Lower lobe of right lung (tissue), 2 donors: ENCODE results near the gene NFIB. TPM values are rescaled to one million over a fixed set of nuclear protein-coding genes. Genes with fewer than 3 reads are reported as not detected.

ENCODE experiments used
- ATAC-seq, 2 donors: fragments of 200-7000 bp; cut with Tn5 transposase; one replicate each; pipeline ENCODE4 v1.9.1; 2020 to 2022; ENCODE audit warnings: mild to moderate bottlenecking in 2 of 2, moderate library complexity in 2 of 2
- DNase-seq: peaks from one replicate; pipeline ENCODE4 v3.0.0-alpha.2; 2020
- H3K27ac ChIP-seq: fragments of 200-600 bp; one replicate; pipeline ENCODE4 v1.8.0; 2022
- H3K27me3 ChIP-seq: fragments of 200-600 bp; one replicate; pipeline ENCODE4 v1.8.0; 2022; ENCODE audit warnings: low read depth
- H3K36me3 ChIP-seq: fragments of 200-600 bp; one replicate; pipeline ENCODE4 v1.8.0; 2022; ENCODE audit warnings: mild to moderate bottlenecking
- H3K4me1 ChIP-seq: fragments of 200-600 bp; one replicate; pipeline ENCODE4 v1.8.0; 2022
- H3K4me3 ChIP-seq: fragments of 200-600 bp; one replicate; pipeline ENCODE4 v1.8.0; 2022; ENCODE audit warnings: mild to moderate bottlenecking
- H3K9me3 ChIP-seq: fragments of 200-600 bp; one replicate; pipeline ENCODE4 v1.8.0; 2022
- CTCF ChIP-seq: fragments of 200-600 bp; IDR thresholded peaks from one replicate; pipeline ENCODE4 v1.8.0; 2022; ENCODE audit warnings: antibody characterized with exemption, mild to moderate bottlenecking
- intact Hi-C: fragments of 100-400 bp; cut with DNase I; formaldehyde crosslinking; loops from one replicate; pipeline ENCODE4 v1.11.0; 2022
- total RNA-seq: library from RNA; stranded (reverse); fragmentation: NEBNext Ultra II Directional; extraction: Animal tissue kit (Norgen Biotek cat#: 25700); gene quantifications from one replicate; pipeline ENCODE4 v1.2.1, GENCODE V29; 2021
- donor health status: DM: no; HTN: yes; CAD: no; lungs with severe emphysema.

NFIB gene
- total RNA-seq, 1 donor from 2014 or later, result 97.7 TPM

GRCh38 chr9:14180960-14181537, 132.9 kb downstream of the NFIB start:
- TF ChIP-seq CTCF, result no peak
- intact Hi-C loops, result no loop called here
- Histone ChIP-seq H3K4me1 (peaks cover 19% of the 10 kb centered on the region), H3K9me3 (no peaks in the 10 kb centered on the region), H3K27ac (peak overlapping the region; percentile 33), H3K36me3 (no peaks in the 10 kb centered on the region), H3K4me3 (peak overlapping the region; percentile 15), H3K27me3 (no peaks in the 10 kb centered on the region)
- ATAC-seq (no peak), DNase-seq (no peak)

DNA sequence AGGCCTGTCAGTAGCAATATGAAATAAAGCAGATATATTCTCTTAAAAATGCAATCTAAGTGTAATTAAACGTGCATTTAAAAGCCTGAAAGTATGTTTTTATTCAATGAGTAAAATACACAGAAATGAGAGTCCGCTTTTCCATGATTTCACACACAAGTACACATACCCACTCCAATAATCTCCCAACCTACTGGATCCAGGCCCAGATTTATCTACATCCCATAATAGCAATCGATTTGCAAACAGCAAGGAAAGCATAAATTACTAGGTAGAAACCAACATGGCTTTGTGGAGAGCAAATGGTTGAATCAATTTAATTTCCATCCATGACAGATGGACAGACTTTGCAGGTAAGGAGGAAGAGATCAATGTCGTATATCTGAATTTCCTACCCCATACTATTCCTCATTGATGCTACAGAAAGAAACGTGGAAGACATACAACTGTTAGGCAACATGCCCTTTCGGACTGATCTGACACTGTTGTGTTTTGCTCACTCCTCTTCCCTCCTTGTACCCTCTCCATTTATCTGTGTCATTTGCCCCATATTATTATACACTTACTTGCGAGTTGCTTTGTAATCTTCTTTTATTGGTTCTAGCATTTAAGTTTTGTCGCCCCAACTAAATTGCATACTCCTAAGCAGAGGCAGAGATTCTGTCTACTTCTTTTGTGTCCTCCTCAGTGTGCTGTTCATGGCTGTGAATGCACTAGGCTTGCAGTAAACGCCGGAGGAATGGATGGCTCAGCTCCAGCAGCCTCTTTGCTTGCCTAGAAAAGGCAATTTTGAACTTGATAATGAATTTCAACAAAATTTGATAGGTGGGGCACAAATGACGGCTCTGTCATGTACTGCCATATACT, 133.6 kb downstream of the NFIB start:
- Histone ChIP-seq H3K9me3 (no peaks in the 10 kb centered on the region), H3K4me1 (peaks cover 19% of the 10 kb centered on the region), H3K27me3 (no peaks in the 10 kb centered on the region), H3K27ac (peak overlapping the region; percentile 33), H3K36me3 (no peaks in the 10 kb centered on the region), H3K4me3 (peak overlapping the region; percentile 15)
- TF ChIP-seq CTCF, result no peak
- ATAC-seq (no peak), DNase-seq (no peak)
- intact Hi-C loops, result no loop called here

- H3K9me3 ChIP-seq, result no peaks in the 10 kb centered on the region
- intact Hi-C loops, result no loop called here
- ATAC-seq (peak in 1 of 2 donors; percentile 47), DNase-seq (no peak)
- peaks cover 19% of the 10 kb centered on the region for H3K4me1 ChIP-seq
- H3K27me3 ChIP-seq, result no peaks in the 10 kb centered on the region
- no peak overlapping the region for H3K4me3 ChIP-seq
- TF ChIP-seq CTCF, result no peak
- no peak overlapping the region for H3K27ac ChIP-seq
- no peaks in the 10 kb centered on the region for H3K36me3 ChIP-seq
Measured at GRCh38 chr9:14179449-14179848, 134.5 kb downstream of the NFIB start.

GRCh38 chr9:14175778-14176177, 138.2 kb downstream of the NFIB start:
- no peak for ATAC-seq
- H3K27ac ChIP-seq, result no peak overlapping the region
- TF ChIP-seq CTCF, result no peak

DNA sequence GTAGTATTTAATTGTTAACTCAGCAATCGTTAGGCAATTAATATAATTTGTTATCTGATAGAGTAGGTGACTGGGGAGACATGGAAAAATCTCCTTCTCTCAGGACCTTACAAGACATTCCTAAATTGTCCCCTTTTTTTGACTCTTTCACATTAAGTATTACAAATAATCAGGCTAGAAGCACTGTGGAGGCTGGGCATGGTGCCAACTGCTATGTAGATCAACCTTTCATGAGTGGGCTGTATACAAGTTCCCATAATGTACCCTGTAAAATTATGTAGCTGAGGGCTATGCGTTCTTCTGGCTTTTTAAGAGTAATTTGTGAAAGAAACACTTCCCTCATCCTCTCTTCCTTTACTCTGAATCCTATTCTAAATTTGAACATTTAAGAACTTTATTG, 140.2 kb downstream of the NFIB start:
- no peak for DNase-seq

More at GRCh38 chr9:14175778-14176177, 138.2 kb downstream of the NFIB start:
- H3K27me3 ChIP-seq, result no peaks in the 10 kb centered on the region
- intact Hi-C loops, result no loop called here
- H3K9me3 ChIP-seq, result no peaks in the 10 kb centered on the region
- H3K4me1 ChIP-seq, result peaks cover 12% of the 10 kb centered on the region
- H3K4me3 ChIP-seq, result no peak overlapping the region
- DNase-seq, result no peak
- no peaks in the 10 kb centered on the region for H3K36me3 ChIP-seq

More for the DNA sequence above, 140.2 kb downstream of the NFIB start:
- H3K27me3 ChIP-seq, result no peaks in the 10 kb centered on the region
- TF ChIP-seq CTCF, result no peak
- no peak for ATAC-seq
- H3K4me1 ChIP-seq, result no peaks in the 10 kb centered on the region
- no peaks in the 10 kb centered on the region for H3K9me3 ChIP-seq
- intact Hi-C loops, result no loop called here
- H3K4me3 ChIP-seq, result no peak overlapping the region
- H3K27ac ChIP-seq, result no peak overlapping the region
- H3K36me3 ChIP-seq, result no peaks in the 10 kb centered on the region
